Measurements from ENCODE around the gene RUNX1. TPM values are rescaled to one million over a fixed set of nuclear protein-coding genes. Genes with fewer than 3 reads are reported as not detected.

Gene RUNX1
- total RNA-seq, 2 donors from 2014 or later = 23.0 to 25.8 TPM

GRCh38 chr21:34859976-34860653 is 189.0 kb downstream of the RUNX1 start:
- no peaks in the 10 kb centered on the region for H3K36me3 ChIP-seq
- 59% methylated on average over 5 of the region's 5 CpGs for WGBS
- no peaks in the 10 kb centered on the region for H3K27me3 ChIP-seq (replicated peaks; ENCODE audit: insufficient read depth)
- H3K27ac ChIP-seq = no peak overlapping the region
- no peak for DNase-seq (ENCODE audit: low spot score)
- no peak overlapping the region for H3K4me3 ChIP-seq
- H3K9me3 ChIP-seq = no peaks in the 10 kb centered on the region
- no peaks in the 10 kb centered on the region for H3K4me1 ChIP-seq (replicated peaks)
- intact Hi-C loops (cut with DNase I) = no loop called here
- no peak for TF ChIP-seq POLR2AphosphoS5 (IDR thresholded peaks at IDR 0.05)
- TF ChIP-seq CTCF (IDR thresholded peaks at IDR 0.05) = no peak
- no peak for TF ChIP-seq POLR2A (IDR thresholded peaks at IDR 0.05)

- WGBS = 65% methylated on average over 3 of the region's 3 CpGs
- Histone ChIP-seq H3K27ac (no peak overlapping the region), H3K4me1 (replicated peaks) (no peaks in the 10 kb centered on the region), H3K36me3 (no peaks in the 10 kb centered on the region), H3K9me3 (no peaks in the 10 kb centered on the region), H3K4me3 (no peak overlapping the region), H3K27me3 (replicated peaks; ENCODE audit: insufficient read depth) (no peaks in the 10 kb centered on the region)
- no peak for TF ChIP-seq POLR2A (IDR thresholded peaks at IDR 0.05)
- no peak for TF ChIP-seq POLR2AphosphoS5 (IDR thresholded peaks at IDR 0.05)
- TF ChIP-seq CTCF (IDR thresholded peaks at IDR 0.05) = no peak
- intact Hi-C loops (cut with DNase I) = no loop called here
- DNase-seq (ENCODE audit: low spot score) = no peak
Measured at GRCh38 chr21:34858559-34858958, 190.5 kb downstream of the RUNX1 start.

GRCh38 chr21:34857874-34858273 is 191.2 kb downstream of the RUNX1 start:
- 60% methylated on average over 4 of the region's 4 CpGs for WGBS
- Histone ChIP-seq H3K9me3 (no peaks in the 10 kb centered on the region), H3K4me1 (replicated peaks) (no peaks in the 10 kb centered on the region), H3K27ac (no peak overlapping the region), H3K4me3 (no peak overlapping the region), H3K36me3 (no peaks in the 10 kb centered on the region), H3K27me3 (replicated peaks; ENCODE audit: insufficient read depth) (no peaks in the 10 kb centered on the region)
- TF ChIP-seq CTCF (IDR thresholded peaks at IDR 0.05) (peak in 1 of 4 experiments; percentile 5), POLR2A (IDR thresholded peaks at IDR 0.05) (no peak)
- no peak for DNase-seq (ENCODE audit: low spot score)
- intact Hi-C loops (cut with DNase I) = no loop called here

- no peaks in the 10 kb centered on the region for H3K9me3 ChIP-seq
- no peak overlapping the region for H3K27ac ChIP-seq
- no peaks in the 10 kb centered on the region for H3K27me3 ChIP-seq (replicated peaks; ENCODE audit: insufficient read depth)
- no peaks in the 10 kb centered on the region for H3K36me3 ChIP-seq
- 37% methylated on average over 9 of the region's 9 CpGs for WGBS
- intact Hi-C loops (cut with DNase I) = no loop called here
- no peaks in the 10 kb centered on the region for H3K4me1 ChIP-seq (replicated peaks)
- no peak overlapping the region for H3K4me3 ChIP-seq
- no peak for TF ChIP-seq POLR2A (IDR thresholded peaks at IDR 0.05)
- TF ChIP-seq CTCF (IDR thresholded peaks at IDR 0.05) = no peak
- no peak for TF ChIP-seq POLR2AphosphoS5 (IDR thresholded peaks at IDR 0.05)
- no peak for DNase-seq (ENCODE audit: low spot score)
Measured at GRCh38 chr21:34857122-34857713, 191.9 kb downstream of the RUNX1 start.

- no peaks in the 10 kb centered on the region for H3K27me3 ChIP-seq (replicated peaks; ENCODE audit: insufficient read depth)
- H3K27ac ChIP-seq = no peak overlapping the region
- DNase-seq (ENCODE audit: low spot score) = no peak
- intact Hi-C loops (cut with DNase I) = no loop called here
- no peaks in the 10 kb centered on the region for H3K9me3 ChIP-seq
- H3K4me1 ChIP-seq (replicated peaks) = no peaks in the 10 kb centered on the region
- no peak overlapping the region for H3K4me3 ChIP-seq
- WGBS = 71% methylated on average over 3 of the region's 3 CpGs
- no peaks in the 10 kb centered on the region for H3K36me3 ChIP-seq
- TF ChIP-seq POLR2A (IDR thresholded peaks at IDR 0.05) = no peak
- no peak for TF ChIP-seq CTCF (IDR thresholded peaks at IDR 0.05)
- TF ChIP-seq POLR2AphosphoS5 (IDR thresholded peaks at IDR 0.05) = no peak
Measured at GRCh38 chr21:34852448-34852847, 196.7 kb downstream of the RUNX1 start.
